HG02623 (cell line): ENCODE data around the gene CECR2.

Source experiments
- ATAC-seq: cut with Tn5 transposase; IDR thresholded peaks from one replicate; pipeline ENCODE4 v1.9.1; 2021; ENCODE audit warnings: moderate library complexity; ENCODE audit not compliant: unreplicated experiment

The CECR2 gene

DNA sequence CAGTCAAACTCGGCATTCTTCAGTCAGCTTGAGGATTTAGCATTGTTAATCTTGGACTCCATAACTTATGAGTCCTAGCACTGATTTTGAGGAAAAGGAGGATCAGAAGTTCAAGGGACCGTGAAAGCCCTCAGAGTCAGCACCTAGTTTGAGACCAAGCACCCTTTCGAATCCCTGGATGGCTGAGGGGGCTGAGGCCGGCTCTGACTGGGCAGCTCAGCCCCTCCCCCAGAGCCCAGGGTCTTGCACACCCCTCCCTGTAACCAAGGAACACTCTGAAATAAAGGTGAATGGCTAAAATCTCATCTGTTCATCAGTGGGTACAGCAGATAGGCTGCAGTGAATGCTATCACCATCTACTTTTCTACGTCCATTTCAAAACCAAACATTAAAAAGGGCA lies 221.3 kb downstream of the CECR2 start:
- no peak for ATAC-seq

DNA sequence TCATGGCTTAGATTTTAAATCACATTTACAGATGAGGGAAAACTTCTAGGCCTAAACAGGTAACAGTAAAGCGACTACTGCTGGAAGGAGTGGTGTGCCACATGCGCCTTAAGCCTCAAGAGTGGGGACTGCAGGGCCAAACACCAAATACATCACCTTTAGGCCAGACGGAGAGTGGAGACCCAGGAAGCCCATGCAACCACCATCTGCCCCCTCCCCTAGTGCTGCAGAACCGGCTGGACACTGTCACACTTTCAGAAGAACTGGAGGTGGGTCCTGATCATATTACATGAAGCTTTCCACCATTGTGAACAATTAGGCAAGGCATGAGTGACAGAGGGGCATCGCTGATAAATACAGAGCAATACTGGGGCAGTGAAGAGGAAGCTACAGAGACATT lies 222.9 kb downstream of the CECR2 start:
- no peak for ATAC-seq

DNA sequence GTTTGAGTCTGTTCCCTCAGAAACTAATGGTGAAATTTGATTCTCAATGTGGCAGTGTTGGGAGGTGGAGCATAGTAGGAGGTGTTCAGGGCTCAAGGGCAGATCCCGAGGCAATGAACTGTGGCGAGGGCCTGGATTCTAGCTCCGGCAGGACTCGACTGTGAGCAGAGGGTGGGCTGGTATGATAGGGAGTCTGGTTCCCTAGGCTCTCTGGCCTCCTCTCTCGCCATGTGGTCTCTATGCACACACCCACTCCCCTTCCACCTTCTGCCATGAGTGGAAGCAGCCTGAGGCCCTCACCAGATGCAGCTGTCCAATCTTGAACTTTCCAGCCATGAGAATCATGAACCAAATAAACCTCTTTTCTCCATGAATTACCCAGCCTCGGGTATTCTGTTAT lies 227.0 kb downstream of the CECR2 start:
- no peak for ATAC-seq

DNA sequence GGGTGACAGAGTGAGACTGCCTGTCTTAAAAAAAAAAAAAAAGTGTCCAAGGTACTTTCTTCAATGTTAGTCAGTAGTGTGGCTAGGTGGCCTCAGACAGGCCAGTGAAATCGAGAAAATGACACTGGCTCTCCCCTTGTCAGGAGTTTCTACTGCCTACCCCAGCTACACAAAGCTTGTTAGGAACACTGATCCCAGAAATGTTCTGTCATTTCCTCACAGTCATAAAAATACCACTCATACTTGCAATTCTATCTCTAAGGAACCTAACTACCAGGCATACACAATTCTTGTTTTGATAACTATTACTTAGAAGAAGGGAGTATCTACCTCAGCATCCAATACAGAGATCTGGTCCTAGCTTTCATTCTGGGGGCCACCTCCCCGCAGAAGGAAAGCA lies 228.0 kb downstream of the CECR2 start:
- ATAC-seq: no peak

DNA sequence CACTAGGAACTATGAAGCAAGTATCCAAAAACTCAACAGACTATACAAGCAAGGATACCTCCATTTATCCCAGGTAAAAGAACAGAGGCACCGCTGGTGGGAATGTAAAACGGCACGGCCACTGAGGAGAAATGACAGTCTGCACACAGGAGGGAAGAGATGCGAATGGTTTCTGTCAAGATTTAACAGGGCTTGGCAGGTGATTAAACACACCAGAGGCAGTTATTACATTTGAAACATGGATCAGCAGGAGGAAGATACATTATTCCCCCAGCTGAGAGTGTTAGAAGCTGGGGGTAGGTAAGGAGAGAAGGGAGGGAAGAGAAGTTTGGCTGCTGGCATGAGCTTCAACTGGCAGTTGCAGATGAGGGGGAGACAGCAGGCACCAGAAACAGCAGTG lies 229.1 kb downstream of the CECR2 start:
- no peak for ATAC-seq

DNA sequence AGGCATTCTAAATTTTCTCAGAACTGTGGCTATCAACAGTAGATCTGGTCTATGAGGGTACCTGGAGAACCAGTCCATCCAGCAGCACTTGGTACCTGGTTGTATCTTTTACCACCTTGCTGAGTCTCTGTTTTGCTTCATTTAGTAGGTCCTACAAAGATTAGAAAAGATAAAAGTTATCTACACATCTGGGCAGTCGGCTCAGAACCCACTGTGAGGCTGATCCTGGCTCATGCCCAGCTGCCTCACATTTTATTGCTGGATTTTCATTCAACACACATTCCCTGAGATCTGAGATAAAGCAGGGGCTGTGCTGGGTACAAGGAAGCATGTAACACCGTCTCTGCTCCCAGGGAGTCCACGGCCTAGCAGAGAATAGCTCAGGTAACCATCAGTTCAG lies 231.8 kb downstream of the CECR2 start:
- ATAC-seq: no peak

DNA sequence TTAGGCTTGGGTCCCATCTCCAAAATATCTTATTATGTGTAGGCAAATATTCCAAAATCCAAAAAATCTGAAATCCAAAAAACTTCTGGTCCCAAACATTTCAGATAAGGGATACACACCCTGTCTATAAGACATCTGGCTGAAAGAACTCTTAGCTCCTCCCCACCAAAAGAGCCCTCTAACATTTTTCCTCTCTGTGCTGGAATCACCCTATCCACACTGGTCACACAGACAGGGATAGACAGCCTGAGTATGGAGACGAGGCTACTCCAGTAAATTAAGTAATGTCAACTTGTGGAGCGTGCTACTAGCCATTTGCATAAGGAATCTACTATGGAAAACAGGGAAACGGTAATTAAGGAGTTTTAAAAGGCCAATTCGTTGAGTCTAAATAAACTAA lies 234.4 kb downstream of the CECR2 start:
- ATAC-seq: no peak

DNA sequence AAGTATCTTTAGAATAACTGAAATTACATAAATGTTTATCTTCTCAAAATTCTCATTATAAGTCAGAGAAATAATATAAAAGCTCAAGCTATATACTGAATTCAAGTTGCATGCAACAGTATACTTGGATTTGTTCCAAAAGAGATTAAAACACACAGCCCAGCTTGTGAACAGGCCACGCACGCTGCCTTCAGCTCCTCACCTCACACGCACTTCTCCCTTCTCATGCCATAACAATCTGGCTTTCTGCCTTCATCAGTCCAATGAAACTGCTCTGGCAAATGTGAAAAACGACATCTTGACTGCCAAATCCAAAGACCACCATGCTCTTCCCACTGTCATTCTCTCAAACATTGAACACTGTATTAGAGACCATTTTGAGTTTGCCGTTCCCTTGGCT lies 237.2 kb downstream of the CECR2 start:
- no peak for ATAC-seq
